ENCODE measurements around the gene MAD1L1.
A peak's percentile ranks its signal among the peaks of the same experiment; 100 is the strongest.
"Not testable (repeated sequence)": the region's sequence is repeated elsewhere in the genome, so short reads cannot be mapped to it uniquely, and the experiment has no call there.

Gene MAD1L1

GRCh38 chr7:2232766-2233520 lies at the start of gene MAD1L1:
Gene MAD1L1, minus strand, starts transcription at chr7:2232945. Its CDS starts 2,812 bp downstream, at chr7:2230133.
- peak; percentile 85 for DNase-seq

- DNase-seq = no peak
Observed at GRCh38 chr7:2282185-2282751, 49.5 kb upstream of the MAD1L1 start.

GRCh38 chr7:2281541-2281940 lies 48.8 kb upstream of the MAD1L1 start:
- DNase-seq = no peak

GRCh38 chr7:2280424-2280823 lies 47.7 kb upstream of the MAD1L1 start:
- no peak for DNase-seq

GRCh38 chr7:2279896-2280295 lies 47.2 kb upstream of the MAD1L1 start:
- DNase-seq = no peak

GRCh38 chr7:2278026-2278425 lies 45.3 kb upstream of the MAD1L1 start:
- DNase-seq = no peak

GRCh38 chr7:2276107-2276506 lies 43.4 kb upstream of the MAD1L1 start:
- no peak for DNase-seq

- DNase-seq = no peak
Observed at GRCh38 chr7:2275101-2275500, 42.4 kb upstream of the MAD1L1 start.

GRCh38 chr7:2274666-2275065 lies 41.9 kb upstream of the MAD1L1 start:
- DNase-seq = no peak

- no peak for DNase-seq
Observed at GRCh38 chr7:2273866-2274265, 41.1 kb upstream of the MAD1L1 start.

- DNase-seq = no peak
Observed at GRCh38 chr7:2272031-2272430, 39.3 kb upstream of the MAD1L1 start.

GRCh38 chr7:2271273-2272026 lies 38.7 kb upstream of the MAD1L1 start:
- DNase-seq = no peak

GRCh38 chr7:2270495-2270894 lies 37.8 kb upstream of the MAD1L1 start:
- DNase-seq = no peak

- DNase-seq = no peak
Observed at GRCh38 chr7:2269991-2270460, 37.3 kb upstream of the MAD1L1 start.

GRCh38 chr7:2269089-2269990 lies 36.6 kb upstream of the MAD1L1 start:
- DNase-seq = not testable (repeated sequence)

- peak; percentile 73 for DNase-seq
Observed at GRCh38 chr7:2266911-2267310, 34.2 kb upstream of the MAD1L1 start.

GRCh38 chr7:2264158-2264557 lies 31.4 kb upstream of the MAD1L1 start:
- DNase-seq = no peak

GRCh38 chr7:2263176-2263575 lies 30.4 kb upstream of the MAD1L1 start:
- DNase-seq = no peak

GRCh38 chr7:2261611-2262010 lies 28.9 kb upstream of the MAD1L1 start:
- DNase-seq = peak; percentile 61

- DNase-seq = no peak
Observed at GRCh38 chr7:2260820-2261219, 28.1 kb upstream of the MAD1L1 start.

- DNase-seq = no peak
Observed at GRCh38 chr7:2259480-2259879, 26.7 kb upstream of the MAD1L1 start.

GRCh38 chr7:2258661-2259365 lies 26.1 kb upstream of the MAD1L1 start:
- no peak for DNase-seq
